Activated CD8-positive, alpha-beta memory T cell treated with anti-CD3 and anti-CD28 coated beads for 1 hour (primary cell): Measurements from ENCODE around the gene ARHGEF7.
"Not testable (repeated sequence)": the region's sequence is repeated elsewhere in the genome, so short reads cannot be mapped to it uniquely, and the experiment has no call there.

Experiments used
- DNase-seq, 2 donors: peaks; one replicate each; pipeline ENCODE4 v3.0.0-alpha.2; 2020; ENCODE audit warnings: low read depth in 1 of 2; ENCODE audit errors: extremely low read depth in 1 of 2

Gene ARHGEF7

GRCh38 chr13:111245576-111246384, 130.7 kb downstream of the ARHGEF7 start:
- DNase-seq = no peak

GRCh38 chr13:111247552-111247951, 132.4 kb downstream of the ARHGEF7 start:
- no peak for DNase-seq

- DNase-seq = no peak
Measured at GRCh38 chr13:111248822-111249221, 133.7 kb downstream of the ARHGEF7 start.

DNA sequence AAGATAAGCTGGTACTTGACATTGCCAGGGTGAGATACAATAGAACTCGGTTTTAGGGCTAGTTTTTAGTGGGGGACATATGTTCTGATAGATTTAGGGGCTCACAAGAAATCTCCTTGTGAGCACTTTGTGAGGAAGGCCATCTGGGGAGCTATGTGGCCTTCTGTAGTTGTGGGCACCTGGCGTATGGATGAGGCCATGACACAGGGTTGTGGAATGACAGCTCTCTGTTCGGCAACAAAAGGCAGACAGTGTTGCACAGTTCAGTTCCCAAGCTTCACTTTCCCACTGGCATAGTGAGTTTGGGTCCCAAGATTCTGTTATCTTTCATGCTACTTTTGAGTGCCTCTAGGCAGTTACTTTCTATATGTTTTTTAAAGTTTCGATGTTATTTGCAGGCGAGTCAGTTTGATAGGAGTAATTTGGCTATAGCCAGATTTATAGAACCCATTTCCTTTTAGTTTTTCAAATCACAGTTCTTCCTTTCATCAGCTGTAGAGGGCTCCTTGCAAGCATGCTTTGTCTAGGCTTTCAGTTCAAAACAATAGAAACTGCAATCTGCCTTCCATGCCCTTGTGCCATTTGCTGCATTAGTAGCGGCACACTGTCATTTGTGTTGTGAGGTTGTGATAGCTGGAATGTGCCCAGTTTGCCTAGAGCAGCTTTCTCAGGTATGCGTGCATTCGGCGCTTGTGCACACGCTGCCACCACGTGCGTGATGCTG, 134.7 kb downstream of the ARHGEF7 start:
- no peak for DNase-seq

DNA sequence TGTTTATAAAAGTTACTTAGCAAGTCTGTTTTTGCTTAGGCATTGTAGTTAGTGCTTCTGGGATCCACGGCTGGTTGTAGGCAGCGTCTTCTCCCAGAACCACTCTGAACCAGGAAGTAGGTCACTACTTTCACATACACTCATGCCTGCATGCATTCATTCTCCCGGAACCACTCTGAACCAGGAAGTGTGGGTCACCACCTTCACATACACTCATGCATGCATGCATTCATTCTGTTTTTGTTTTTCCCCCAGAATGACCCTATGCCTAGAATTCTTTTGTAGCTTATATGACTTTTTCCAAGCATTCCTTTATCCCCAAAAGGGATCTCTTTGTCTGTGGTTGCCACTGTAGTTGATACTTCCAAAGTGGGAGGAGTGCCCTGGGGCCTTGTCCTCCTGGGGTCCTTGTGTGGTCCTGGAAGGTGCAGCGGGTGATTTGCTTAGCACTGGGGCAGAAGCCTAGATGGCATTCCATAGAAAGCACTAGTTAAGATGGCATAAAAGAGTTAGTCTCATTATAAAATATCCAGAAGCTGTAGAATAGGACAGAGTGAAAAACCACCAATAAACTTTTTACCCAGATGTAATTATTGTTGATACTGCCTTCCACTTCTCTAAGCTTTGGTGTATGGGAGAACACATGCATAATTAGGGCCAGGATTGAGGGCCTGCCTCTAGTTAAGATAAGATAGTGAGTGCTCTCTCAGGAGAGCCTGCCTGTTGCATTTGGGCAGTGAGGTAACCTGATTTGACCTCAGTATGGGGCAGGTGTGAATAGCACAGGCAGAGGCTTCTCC, 136.7 kb downstream of the ARHGEF7 start:
- no peak for DNase-seq

GRCh38 chr13:111252446-111253364, 137.6 kb downstream of the ARHGEF7 start:
- DNase-seq = no peak

- no peak for DNase-seq
Measured at GRCh38 chr13:111253365-111253872, 138.3 kb downstream of the ARHGEF7 start.

DNA sequence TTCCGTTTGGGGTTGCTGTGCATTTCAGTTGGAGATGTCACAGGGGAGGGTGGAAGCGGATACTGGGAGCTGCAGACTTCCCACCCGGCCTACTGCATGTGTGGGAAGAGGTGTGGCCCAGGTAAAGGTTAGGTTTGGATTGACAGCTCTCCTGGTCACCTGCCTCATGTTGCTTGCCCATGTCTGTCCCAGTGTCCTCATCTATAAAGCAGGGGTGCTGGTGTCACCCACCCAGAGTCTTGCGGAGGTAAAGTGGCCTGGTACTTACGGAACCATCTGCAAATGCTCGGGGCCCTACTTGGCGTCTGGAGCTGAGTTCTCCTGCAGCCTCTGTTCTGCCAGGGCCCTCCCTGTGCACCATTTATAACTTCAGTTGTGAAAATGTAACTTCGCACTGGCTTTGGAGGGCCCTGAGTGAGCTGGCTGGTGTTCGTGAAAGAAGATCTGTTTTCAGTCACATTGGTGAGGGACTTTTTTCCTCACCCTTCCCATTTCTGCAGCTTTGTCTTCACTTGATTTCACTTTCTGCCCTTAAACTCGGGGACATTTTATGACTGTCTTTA, 140.2 kb downstream of the ARHGEF7 start:
- no peak for DNase-seq

- no peak for DNase-seq
Measured at GRCh38 chr13:111256458-111256857, 141.3 kb downstream of the ARHGEF7 start.

GRCh38 chr13:111256946-111257345, 141.8 kb downstream of the ARHGEF7 start:
- no peak for DNase-seq

- DNase-seq = not testable (repeated sequence)
Measured at GRCh38 chr13:111257899-111258298, 142.8 kb downstream of the ARHGEF7 start.

GRCh38 chr13:111258637-111259036, 143.5 kb downstream of the ARHGEF7 start:
- DNase-seq = no peak

DNA sequence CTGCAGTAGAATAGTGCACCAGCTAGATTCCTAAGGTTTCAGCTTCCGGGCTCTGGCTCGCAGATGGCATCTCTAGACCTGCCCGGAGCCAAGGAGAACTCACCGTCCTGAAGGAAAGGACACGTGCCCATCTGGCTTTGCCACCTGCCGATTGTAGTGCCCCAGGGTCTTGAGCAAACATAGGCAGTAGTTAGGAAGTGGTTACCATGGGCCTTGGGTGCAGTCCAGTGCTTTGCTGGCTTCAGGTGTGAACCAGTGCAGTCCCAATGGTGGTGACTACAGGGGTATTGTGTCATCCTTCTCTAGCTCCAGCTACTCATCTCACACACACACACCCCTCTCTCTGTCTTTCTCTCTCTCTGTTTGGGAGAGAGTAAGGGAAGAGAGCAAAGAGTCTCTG, 143.9 kb downstream of the ARHGEF7 start:
- no peak for DNase-seq

GRCh38 chr13:111261326-111261725, 146.2 kb downstream of the ARHGEF7 start:
- no peak for DNase-seq

- DNase-seq = no peak
Measured at GRCh38 chr13:111262281-111262680, 147.2 kb downstream of the ARHGEF7 start.

- no peak for DNase-seq
Measured at GRCh38 chr13:111262715-111263114, 147.6 kb downstream of the ARHGEF7 start.

DNA sequence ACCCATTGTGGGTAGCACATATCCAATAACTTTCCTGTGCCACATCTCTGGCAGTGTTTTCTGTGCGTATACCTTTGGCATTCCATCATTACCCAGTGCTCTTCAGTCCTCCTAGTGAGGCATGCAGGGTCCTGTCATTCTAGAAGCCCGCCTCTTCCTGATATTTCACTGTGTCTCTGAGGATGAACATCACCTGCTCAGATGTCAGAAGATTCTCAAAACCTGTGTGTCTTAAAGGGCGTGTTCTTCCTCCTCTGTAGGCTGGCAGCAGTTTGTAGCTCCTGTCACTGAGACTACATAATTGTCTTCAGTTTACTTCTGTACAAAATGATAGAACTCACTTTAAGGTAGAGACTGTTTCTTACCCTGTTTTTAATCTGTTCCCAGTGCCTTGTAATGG, 148.5 kb downstream of the ARHGEF7 start:
- no peak for DNase-seq

- DNase-seq = no peak
Measured at GRCh38 chr13:111265006-111265700, 150.0 kb downstream of the ARHGEF7 start.

DNA sequence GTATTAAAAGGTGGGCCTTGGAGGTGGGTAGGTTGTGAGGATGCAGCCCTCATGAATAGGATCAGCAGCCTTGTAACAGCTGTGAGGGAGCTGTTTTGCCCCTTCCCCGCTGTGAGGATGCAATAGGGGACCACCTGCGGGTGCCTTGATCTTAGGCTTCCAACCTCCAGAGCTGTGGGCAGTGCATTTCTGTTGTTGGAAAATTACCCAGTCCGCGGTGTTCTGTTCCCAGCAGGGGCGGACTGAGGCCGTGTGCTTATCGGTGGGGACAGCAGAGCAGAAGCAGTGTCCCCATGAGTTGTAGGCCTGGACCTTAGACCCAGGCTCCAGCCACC, 150.6 kb downstream of the ARHGEF7 start:
- no peak for DNase-seq
